Right kidney (tissue), 1 donor: ENCODE results near the gene TNFRSF13B.
"Not testable (repeated sequence)": the region's sequence is repeated elsewhere in the genome, so short reads cannot be mapped to it uniquely, and the experiment has no call there.

Source experiments
- DNase-seq: peaks from one replicate; pipeline ENCODE4 v3.0.0-alpha.2; 2016

Gene TNFRSF13B

DNA sequence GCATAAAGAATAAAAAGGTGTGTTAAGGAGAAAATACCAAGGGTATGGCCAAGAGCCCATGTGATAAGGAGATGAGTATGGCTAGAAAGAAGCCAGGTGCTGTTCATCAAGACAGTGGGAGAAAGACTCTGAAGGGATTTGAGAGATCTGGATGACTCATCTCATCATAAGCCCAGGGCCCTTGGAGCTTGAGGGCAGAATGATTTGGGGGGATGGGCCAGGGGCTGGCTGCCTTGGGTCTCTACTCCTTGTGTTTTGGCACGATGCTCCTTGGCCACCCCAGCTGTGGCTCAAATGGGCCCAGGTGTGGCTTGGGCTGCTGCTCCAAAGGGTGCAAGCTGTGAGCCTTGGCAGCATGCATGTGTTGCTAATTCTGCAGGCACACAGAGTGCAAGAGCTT lies 14.5 kb upstream of the TNFRSF13B start:
- no peak for DNase-seq

DNA sequence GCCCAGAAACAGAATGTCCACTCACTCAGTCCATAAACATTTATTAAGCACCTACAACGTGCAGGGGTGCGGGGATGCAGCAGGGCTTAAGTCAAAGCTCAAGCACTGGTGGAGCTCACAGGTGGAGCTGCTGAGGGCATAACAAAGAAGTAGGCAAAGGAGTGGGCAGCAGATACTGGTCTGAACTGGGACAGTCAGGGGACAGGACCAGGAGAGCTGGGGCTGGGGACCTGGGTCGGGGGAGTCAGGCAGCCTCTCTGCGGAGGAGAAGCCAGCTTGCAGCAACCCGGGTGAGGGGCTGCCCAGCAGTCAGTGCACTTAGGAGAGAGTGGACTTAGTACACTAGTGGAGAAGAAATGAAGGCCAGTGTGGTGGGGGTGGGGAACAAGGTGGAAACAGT lies 10.0 kb upstream of the TNFRSF13B start:
- DNase-seq, result no peak

DNA sequence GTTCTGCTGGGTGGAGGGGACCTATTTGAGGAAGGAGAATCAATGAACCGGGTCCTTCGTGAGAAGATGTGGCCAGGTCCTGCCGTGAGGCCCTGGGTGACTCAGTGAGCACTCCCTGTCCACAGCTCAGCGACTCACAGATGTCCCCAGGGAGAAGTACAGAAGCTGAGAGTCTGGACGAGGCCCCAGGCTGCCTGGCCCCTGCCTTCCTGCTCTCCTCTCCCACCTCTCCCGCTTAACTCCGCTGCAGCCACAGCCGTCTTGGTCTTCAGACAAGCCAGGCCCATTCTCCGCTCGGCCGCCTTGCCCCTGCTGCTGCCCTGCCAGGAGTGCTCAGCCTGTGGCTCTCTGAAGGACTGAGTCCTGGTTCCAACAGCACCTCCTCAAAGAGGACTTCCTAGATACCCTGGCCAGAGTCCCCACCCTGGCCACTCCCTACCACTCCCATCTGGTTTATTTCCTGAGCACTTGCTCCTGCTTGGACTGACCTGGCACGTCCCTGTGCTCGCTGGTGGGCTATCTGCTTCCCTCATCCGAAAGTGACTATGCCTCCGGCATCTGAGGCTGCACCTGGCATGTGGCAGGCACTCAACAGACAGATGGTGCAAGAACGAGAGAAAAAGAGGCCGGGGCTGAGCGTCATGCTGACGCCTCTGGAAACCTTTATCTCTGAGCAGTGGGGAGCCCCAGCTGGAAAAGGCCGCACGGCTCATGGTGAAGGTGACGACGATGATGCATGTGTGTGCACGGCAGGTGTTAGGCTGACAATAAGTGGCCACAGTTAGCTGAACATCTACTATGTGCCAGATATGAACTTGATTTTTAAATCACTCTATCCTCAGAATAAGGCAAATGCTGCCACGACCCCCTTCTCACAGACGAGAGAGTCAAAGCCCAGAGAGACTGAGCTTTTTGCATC lies 9.2 kb upstream of the TNFRSF13B start:
- no peak for DNase-seq

DNA sequence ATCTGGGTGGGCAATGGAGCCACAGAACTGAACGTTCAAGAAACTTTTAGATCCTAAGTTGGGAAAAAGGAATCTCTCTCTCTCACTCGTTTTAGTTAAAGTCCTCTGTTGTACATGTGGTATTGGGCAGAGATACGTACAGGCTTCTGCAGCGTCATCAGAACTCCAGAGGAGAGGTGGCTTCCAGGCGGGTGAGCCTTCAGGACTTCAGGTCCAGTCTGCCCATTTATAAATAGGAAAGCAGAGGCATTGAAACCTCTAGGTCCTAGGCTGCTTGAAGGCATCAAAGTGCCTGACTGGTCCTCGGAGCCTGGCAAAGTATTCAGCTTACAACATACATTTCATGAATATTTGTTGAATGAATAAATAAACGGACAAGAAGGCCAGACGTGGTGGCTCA lies 8.1 kb upstream of the TNFRSF13B start:
- DNase-seq, result no peak

DNA sequence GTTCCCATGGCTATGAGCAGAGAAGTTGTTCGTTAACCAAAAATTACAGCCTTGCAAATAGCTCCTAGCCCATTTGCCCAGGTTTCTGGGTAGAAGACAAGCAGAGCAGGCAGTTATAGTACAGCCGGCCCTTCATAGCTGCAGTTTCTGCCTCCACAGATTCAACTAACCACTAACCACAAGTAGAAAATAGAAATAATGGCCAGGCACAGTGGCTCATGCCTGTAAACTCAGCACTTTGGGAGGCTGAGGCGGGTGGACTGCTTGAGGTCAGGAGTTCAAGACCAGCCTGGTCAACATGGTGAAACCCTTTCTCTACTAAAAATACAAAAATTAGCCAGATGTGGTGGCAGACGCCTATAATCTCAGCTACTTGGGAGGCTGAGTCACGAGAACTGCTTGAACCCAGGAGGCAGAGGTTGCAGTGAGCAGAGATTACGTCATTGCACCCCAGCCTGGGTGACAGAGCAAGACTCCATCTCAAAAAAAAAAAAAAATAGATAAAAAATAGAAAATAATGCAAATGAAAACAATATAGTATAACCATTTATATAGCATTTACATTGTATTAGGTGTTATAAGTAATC lies 7.4 kb upstream of the TNFRSF13B start:
- DNase-seq, result not testable (repeated sequence)

DNA sequence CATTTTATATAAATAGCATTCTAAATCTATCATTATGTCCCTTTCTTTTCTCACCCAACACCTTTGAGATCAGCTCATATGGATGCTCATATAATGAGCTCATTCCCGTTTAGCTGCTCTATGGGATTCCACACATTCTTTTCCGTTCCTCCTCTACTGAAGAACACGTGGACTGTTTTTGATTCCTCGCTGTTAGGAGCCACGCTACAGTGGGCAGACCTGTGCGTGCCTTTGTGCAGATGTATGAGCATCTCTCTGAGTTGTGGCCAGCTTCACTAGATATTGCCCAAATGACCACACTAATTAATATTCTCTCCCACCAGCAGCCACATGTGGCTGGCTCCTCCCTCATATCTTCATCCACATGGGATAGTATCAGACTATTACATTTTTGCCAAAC lies 6.0 kb upstream of the TNFRSF13B start:
- DNase-seq, result no peak

DNA sequence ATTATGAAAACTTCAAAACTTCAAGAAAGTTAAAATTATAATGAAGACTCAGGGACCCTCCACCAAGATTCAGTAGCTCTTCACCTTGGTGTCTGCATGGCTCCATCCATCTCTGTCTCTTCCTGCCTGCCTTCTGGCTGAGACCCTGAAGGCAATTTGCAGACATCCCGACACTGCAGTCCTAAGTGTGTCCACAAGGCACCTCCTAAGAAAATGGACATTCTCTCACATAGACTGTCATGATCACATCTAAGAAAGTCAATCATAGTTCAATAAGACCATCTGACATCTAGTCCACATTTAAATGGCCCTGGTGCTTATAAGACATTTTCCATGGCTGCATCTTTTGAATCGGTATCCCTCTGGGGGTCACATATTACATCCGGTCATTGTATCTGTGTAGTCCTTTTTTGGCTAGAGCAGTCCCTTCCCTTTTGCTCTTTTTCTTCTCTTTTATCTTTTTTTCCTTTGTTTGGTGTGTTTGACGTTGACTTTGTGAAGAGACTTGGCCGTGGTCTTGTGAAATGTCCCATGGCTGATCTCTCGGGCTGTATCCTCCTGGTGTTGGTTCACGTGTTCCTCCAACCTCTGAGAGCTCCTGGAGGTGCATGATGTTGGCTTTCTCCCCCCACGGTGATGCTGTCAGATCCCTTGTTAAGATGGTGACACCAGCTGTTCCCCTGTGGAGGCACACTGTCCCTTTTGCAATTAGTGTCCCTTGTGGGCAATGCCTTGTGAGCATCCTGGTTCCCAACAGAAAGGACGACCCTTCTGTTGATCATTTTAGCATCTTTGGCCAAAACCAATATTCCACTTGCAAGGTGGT lies 5.0 kb upstream of the TNFRSF13B start:
- no peak for DNase-seq

DNA sequence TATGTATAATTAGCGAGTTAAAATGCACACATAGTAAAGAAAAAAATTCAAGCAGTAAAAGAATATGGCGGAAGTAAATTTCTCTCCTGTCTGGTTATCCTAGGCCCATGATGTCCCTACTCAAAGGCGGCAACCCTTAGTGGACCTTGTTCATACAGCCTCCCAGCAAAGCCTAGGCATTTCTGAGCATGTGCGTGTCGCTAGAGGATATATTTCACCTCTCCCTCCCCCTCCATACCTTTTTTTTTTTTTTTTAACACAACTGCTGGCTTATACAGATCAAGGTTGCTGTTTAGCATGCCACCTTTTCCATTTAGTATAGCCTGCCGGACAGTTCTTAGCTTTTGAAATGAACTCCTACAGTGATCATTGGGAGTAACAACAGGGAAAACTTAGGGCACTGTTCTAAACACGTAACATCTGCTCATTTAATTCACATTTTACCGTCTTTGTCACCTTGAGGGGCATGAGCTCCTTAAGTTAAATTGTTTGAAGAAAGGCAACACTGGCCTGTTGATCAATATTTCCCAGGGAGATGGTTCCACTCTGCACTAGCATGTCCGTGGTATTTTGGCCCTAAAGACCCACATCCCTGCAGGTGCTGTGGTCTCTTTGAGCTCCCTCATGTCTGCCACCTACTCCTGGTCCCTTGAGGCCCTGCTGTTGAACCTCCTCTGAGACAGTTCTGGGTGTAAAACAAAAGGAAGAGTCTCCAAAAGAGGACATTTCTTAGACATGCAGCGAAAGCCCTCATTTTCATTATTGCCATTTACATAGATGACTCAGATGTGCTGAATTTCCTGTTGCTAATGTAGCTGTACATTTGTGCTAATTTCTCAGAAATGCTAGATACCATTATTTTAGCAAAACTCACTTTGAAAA lies 4.1 kb upstream of the TNFRSF13B start:
- no peak for DNase-seq

DNA sequence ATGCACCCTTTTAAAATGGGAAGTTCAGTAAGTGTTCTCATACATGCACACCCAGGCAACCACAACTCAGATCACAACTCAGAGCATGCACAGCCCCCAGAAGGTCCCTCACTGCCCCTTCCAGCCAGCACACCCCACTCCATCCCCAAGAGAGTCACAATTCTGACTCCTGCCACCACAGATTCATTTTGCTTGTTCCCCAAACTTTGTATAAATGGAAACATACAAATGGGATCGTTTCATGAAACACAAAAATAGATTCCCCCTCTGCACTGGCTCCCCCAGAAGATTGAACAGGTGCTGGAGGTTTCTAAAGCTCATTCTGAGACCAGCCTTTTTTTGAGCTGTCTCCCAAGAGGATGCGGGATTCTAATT lies 3.3 kb upstream of the TNFRSF13B start:
- no peak for DNase-seq

DNA sequence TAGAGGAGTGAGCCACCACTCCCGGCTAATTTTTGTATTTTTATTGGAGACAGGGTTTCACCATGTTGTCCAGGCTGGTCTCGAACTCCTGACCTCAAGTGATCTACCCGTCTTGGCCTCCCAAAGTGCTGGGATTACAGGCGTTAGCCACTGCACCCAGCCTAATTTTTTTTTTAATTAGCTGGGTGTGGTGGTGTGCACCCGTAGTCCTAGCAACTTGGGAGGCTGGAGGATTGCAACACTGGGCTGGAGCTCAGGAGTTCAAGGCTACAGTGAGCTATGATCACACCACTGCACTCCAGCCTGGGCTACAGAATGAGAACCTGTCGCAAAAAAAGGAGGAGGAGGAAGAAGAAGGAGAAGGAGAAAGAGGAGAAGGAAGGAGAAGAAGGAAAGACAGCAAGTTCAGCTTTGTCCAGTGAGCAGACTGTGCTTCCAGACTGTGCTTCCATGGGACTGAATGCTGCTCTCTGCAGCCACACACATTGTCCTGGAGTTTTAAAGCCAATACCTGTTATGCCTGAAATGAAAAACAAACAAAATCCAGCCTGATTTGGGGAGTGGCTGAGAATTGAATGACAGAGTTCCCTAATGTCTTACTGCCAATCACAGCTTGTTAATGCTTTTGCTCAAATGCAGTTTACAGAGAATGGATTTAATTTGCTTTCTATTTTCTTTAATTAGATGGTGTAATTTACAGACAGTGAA lies 2.8 kb upstream of the TNFRSF13B start:
- DNase-seq, result no peak

DNA sequence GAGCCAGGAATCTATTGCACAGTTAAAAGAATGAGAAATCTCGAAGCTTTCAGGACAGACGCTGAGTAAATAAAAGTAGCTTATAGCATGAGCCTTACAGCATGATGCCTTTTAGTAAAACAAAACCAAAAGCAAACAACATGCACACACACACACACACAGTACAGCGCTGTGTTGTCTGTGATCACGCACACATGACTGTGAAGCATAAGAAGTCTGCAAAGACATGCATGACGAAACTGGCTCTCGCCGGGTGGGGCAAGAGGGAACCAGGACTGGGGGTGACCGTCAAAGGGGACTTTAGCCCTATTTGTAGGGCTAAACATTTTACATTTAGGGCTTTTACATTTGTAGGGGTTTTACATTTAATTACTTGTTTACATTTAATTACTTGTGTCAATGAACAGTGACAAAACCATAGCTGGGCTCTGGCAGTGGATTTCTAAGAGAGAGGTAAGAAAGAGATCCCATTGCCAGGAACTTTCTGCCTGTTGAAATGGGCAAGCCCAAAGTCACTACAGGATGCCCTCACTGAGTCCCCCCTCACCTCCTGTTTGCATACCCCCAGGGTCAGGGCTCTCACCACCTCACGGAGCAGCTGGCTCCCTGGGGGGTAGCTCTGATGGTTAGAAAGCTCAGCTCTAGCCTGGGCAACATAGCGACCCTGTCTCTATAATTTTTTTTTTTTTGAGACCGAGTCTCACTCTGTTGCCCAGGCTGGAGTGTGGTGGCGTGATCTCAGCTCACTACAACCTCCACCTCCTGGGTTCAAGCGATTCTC lies 2.0 kb upstream of the TNFRSF13B start:
- DNase-seq, result no peak

DNA sequence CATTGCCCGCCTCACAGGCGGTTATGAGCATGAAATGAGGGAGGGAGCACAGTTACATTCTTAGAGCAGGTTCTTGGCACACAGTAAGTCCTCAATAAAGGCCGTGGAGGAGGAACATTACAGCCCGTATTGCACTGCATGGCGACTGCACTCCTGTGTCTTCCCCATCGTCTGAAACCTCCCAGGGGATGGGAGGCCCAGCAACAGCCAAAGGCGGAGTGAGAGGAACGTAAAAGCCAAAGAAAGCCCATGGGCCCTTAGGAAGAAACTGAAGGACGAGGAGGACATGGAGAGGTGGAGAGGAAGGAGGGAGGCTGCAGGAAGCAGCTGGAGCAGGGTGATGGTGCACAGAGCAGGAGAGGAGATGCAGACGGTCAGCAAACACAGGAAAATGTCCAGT lies 1.1 kb upstream of the TNFRSF13B start:
- DNase-seq, result not testable (repeated sequence)

DNA sequence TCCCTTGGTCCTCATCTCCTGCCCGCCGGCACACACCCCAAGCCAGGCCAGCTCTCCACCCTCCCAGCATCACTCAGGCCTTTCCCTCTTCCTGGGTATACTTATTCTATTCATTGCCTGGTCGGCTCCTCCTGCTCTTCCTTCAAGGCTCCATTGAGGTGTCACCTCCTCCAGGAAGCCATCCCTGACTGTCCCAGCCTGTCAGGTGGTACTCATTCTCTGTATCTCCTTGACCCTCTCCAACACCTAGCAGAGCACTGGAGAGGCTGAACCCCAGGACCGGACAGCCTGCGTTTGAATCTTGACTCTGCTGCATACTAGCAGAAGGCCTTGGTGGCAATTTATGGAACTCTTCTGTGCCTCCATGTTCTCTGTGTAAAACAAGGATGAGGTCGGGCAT lies 428 bp upstream of the TNFRSF13B start:
- no peak for DNase-seq

DNA sequence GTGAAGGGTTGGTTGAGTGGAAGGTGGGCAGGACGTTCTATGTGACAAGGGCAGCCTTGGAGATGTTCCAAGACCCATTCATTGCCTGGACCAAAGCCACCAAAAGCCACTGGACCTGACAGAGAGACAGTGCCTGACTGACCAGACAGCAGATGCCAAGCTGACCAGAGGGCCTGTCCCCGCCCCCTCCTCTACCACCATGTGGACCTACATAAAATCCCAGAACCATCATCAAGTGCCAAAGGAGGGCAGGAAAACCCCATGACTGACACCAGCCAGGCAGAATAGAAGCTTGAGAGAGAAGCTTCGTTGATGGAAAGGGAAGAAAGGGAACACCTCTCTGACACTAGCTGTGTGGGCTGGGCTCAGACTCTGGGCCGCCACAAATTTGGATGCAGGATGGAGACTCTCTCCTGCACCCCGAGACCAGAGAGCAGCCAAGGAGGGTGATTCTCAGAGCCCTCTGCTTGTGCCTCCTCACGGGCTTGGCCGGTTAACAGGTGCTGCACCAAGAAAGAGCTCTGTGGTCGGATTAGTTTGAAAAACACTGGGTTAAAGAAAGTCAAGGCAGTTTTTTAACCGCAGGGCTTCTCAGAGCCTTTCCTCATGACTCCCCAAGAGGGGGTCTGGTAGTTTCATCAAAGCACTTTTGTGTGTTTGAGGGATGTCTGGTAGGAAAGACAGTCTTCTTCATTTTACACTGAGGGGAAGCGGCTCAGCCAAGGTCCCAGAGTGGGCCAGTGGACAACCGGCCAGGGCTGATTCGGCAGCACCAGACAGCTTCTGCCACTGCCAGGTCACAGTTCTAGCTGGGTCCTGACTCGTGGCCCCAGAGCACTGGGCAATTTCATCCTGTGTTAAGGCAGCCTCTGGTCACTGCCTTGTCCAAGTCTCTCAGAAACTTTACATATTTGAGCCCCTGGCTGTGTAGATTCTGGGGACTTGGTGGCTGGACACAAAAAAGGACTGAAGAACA lies 1.7 kb downstream of the TNFRSF13B start:
- DNase-seq, result no peak

DNA sequence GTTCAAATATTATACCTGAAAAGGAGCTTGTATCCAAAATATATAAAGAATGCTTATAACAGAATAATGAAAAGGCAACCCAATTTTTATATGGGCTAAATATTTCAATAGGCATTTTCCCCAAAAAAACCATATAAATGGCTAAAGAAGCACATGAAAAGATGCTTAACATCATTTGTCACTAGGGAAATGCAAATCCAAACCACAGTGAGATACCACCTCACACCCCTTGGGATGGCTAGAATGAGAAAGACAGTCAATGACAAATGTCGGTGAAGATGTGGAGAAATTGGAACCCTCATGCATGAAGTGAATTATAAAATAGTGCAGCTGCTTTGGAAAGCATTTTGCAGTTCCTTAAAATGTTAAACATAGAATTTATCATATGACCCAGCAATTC lies 3.1 kb downstream of the TNFRSF13B start:
- no peak for DNase-seq

DNA sequence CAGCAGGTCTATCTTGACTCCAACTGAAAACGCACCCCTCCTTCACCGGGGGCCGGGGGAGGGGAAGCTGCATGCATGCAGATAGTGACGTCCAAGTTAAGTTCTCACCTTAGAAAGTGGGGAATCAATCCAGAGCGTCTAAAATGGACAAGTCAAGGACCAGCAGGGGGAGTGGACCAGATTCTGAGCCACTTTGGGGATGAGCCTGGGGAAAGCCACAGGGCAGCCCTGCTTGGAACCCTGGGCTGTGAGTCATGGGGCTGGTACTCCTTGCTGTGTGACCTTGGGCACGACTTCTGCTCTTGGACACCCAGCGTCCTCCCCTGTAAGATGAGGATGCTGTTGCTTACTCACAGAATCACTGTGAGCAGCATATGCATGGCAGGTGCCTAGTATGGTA lies 9.1 kb downstream of the TNFRSF13B start:
- no peak for DNase-seq

DNA sequence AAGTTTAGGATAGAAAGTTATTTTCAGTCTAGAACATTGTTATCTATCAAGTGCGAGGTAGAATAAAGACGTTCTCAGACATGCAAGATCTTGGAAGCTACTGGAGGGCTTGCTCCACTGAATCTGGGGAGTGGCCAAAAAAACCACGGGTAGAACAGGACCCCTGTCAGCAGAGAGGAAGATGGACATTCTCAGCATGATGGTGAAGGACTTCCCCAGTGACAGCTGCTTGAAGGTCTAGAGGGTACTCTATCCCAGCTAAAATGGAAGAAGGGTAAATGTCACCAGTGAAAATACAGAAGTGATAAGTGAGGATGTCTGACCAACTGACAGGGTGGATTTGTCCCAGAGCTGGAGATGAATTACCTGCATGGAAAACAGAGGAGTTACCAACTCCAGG lies 10.1 kb downstream of the TNFRSF13B start:
- DNase-seq, result no peak

DNA sequence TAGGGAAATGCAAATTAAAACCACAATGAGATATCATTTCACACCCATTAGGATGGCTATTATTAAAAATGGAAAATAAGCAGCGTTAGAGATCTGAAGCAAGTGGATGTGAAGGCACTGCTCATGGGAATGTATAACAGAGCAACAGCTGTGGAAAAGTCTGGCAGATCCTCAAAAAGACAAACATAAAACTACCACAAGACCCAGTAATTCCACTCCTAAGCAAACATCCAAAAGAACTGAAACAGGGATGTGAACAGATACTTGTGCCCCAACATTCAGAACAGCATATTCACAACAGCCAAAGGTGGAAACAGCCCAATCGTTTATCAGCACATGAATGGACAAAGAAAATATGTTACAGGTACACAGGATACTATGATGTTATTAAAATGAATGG lies 10.9 kb downstream of the TNFRSF13B start:
- not testable (repeated sequence) for DNase-seq

DNA sequence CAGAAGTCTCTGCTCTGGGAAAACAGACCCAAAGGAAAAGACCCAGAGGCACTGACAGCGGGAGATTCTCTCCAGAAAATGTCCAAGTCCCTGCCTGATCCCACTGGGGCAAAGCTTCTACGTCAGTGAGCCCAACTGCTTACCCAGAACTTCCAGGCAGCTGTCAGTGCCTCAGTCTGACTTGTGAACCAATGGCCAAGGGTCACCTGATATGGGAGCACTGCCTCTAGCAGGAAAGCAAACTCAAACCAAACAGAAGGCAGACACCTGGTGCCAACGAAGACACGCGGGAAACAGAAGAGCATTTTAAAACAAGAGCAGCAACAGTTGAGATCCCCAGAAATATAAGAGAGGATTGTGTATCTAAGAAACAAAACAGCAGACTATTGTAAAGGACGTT lies 16.9 kb downstream of the TNFRSF13B start:
- DNase-seq, result not testable (repeated sequence)
